HL-60 (cell line): ENCODE data around the gene ANTXR1.

Experiments used
- DNase-seq, 2 experiments: peaks; one replicate each; pipeline ENCODE4 v3.0.0-alpha.2; 2010 to 2020; ENCODE audit warnings: low read depth in 1 of 2, low spot score in 1 of 2
- H3K27ac ChIP-seq: fragments of 250-450 bp; sonication (Bioruptor Pico); replicated peaks from 2 replicates; pipeline ENCODE4 v1.5.1; 2020; ENCODE audit warnings: mild to moderate bottlenecking, moderate library complexity
- H3K27me3 ChIP-seq: fragments of 250-450 bp; sonication (Bioruptor Pico); 2 replicates; pipeline ENCODE4 v1.5.1; 2021; ENCODE audit warnings: mild to moderate bottlenecking, moderate library complexity; ENCODE audit not compliant: insufficient read depth, poor library complexity, severe bottlenecking
- H3K4me3 ChIP-seq: replicated peaks from 2 replicates; pipeline ENCODE4 v1.5.1; 2011; ENCODE audit warnings: mild to moderate bottlenecking, control low read depth, low read length; ENCODE audit not compliant: insufficient read depth
- CTCF ChIP-seq: IDR thresholded peaks from one replicate; pipeline ENCODE4 v1.5.1; 2011; ENCODE audit warnings: low read length, control low read depth, inconsistent platforms; ENCODE audit not compliant: insufficient read depth
- GABPA ChIP-seq: IDR thresholded peaks from 2 replicates; pipeline ENCODE4 v1.6.1; 2012; ENCODE audit warnings: low read depth
- POLR2AphosphoS5 ChIP-seq: IDR thresholded peaks from 2 replicates; pipeline ENCODE4 v1.6.1; 2012; ENCODE audit warnings: low read depth
- SPI1 ChIP-seq: IDR thresholded peaks from 2 replicates; pipeline ENCODE4 v1.6.1; 2012; ENCODE audit warnings: low read depth, mild to moderate bottlenecking, borderline replicate concordance
- TF ChIP-seq, protein P1 (sequence below): IDR thresholded peaks from 2 replicates; pipeline ENCODE4 v1.6.1; 2012; ENCODE audit warnings: low read depth; ENCODE audit not compliant: insufficient replicate concordance

The ANTXR1 gene

GRCh38 chr2:69165091-69165880 lies 152.3 kb downstream of the ANTXR1 start:
- no peak overlapping the region for H3K27ac ChIP-seq
- no peaks in the 10 kb centered on the region for H3K27me3 ChIP-seq
- peak in 1 of 2 experiments; percentile 33 for DNase-seq
- H3K4me3 ChIP-seq, result no peak overlapping the region
- no peak for TF ChIP-seq CTCF
- TF ChIP-seq, protein P1, sequence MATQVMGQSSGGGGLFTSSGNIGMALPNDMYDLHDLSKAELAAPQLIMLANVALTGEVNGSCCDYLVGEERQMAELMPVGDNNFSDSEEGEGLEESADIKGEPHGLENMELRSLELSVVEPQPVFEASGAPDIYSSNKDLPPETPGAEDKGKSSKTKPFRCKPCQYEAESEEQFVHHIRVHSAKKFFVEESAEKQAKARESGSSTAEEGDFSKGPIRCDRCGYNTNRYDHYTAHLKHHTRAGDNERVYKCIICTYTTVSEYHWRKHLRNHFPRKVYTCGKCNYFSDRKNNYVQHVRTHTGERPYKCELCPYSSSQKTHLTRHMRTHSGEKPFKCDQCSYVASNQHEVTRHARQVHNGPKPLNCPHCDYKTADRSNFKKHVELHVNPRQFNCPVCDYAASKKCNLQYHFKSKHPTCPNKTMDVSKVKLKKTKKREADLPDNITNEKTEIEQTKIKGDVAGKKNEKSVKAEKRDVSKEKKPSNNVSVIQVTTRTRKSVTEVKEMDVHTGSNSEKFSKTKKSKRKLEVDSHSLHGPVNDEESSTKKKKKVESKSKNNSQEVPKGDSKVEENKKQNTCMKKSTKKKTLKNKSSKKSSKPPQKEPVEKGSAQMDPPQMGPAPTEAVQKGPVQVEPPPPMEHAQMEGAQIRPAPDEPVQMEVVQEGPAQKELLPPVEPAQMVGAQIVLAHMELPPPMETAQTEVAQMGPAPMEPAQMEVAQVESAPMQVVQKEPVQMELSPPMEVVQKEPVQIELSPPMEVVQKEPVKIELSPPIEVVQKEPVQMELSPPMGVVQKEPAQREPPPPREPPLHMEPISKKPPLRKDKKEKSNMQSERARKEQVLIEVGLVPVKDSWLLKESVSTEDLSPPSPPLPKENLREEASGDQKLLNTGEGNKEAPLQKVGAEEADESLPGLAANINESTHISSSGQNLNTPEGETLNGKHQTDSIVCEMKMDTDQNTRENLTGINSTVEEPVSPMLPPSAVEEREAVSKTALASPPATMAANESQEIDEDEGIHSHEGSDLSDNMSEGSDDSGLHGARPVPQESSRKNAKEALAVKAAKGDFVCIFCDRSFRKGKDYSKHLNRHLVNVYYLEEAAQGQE, result no peak

- Histone ChIP-seq H3K4me3 (no peak overlapping the region), H3K27me3 (no peaks in the 10 kb centered on the region), H3K27ac (no peak overlapping the region)
- no peak for DNase-seq
- no peak for TF ChIP-seq POLR2AphosphoS5
- TF ChIP-seq CTCF, result no peak
- no peak for TF ChIP-seq SPI1
- TF ChIP-seq, protein P1, result no peak
- TF ChIP-seq GABPA, result no peak
Observed at GRCh38 chr2:69166465-69166811, 153.5 kb downstream of the ANTXR1 start.

- Histone ChIP-seq H3K4me3 (no peak overlapping the region), H3K27me3 (no peaks in the 10 kb centered on the region), H3K27ac (no peak overlapping the region)
- DNase-seq, result no peak
- no peak for TF ChIP-seq POLR2AphosphoS5
Observed at GRCh38 chr2:69166812-69167468, 154.0 kb downstream of the ANTXR1 start.

DNA sequence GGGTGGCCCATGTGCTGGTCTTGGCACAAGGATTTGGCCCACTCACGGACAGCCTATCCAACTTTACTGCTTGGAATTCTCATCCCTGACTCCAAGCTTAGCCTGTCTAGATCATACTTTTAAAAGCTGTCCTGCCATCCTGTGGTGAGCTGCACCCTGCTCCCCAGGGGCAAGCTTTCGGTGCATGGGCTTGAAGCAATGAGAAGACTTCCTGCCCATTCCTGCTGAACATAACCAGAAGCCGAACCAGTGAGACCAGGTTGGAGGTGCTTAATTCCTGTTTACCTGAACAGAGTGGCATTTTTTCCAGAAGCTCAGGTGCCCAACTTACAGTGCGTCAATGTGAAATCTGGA lies 154.5 kb downstream of the ANTXR1 start:
- H3K4me3 ChIP-seq, result no peak overlapping the region
- no peak overlapping the region for H3K27ac ChIP-seq
- H3K27me3 ChIP-seq, result no peaks in the 10 kb centered on the region
- TF ChIP-seq POLR2AphosphoS5, result no peak
- TF ChIP-seq, protein P1, result no peak
- TF ChIP-seq CTCF, result no peak
- no peak for TF ChIP-seq GABPA
- DNase-seq, result no peak
